ENCODE data around the gene RASAL3. TPM values are rescaled to one million over a fixed set of nuclear protein-coding genes. Genes with fewer than 3 reads are reported as not detected.

RASAL3 gene
- total RNA-seq, 1 experiment from 2014 or later, result 0.10 TPM

GRCh38 chr19:15447057-15447456, 17.3 kb downstream of the RASAL3 start:
- in situ Hi-C loops (cut with HindIII; ENCODE audit: low pct_unique_long_range_greater_than_20kb, low sequenced_read_pairs), result no loop called here
- no peaks in the 10 kb centered on the region; the same call in 1 of the 2 replicates for H3K4me1 ChIP-seq (ENCODE audit: control insufficient read depth, insufficient read depth, low read length)
- ATAC-seq (no peak), DNase-seq (ENCODE audit: low read depth, low spot score) (no peak)
- ChIA-PET CTCF (no interaction called here), POLR2A (no interaction called here)
- no peak overlapping the region for H3K4me3 ChIP-seq (ENCODE audit: low read depth in 2 of 2, low read length in 2 of 2)
- H3K27me3 ChIP-seq (ENCODE audit: control insufficient read depth, insufficient read depth, low read length), result no peaks in the 10 kb centered on the region
- no TSS peak for BruUV-seq (replicated peaks)
- H3K9me3 ChIP-seq (ENCODE audit: control insufficient read depth, insufficient read depth, low read depth, low read length), result no peaks in the 10 kb centered on the region
- intact Hi-C loops (cut with micrococcal nuclease; ENCODE audit: unreplicated experiment), result no loop called here
- H3K36me3 ChIP-seq (ENCODE audit: control insufficient read depth, insufficient read depth, low read length), result no peaks in the 10 kb centered on the region
- no peak for TF ChIP-seq TCF7L2 (IDR thresholded peaks at IDR 0.05; ENCODE audit: low read depth, low read length)
- no peak for TF ChIP-seq CTCF (IDR thresholded peaks at IDR 0.05)
- TF ChIP-seq POLR2AphosphoS5 (IDR thresholded peaks at IDR 0.05; ENCODE audit: low read depth, low read length), result no peak
- TF ChIP-seq REST (IDR thresholded peaks at IDR 0.05; ENCODE audit: insufficient read depth in 1 of 2, low read depth in 2 of 2, low read length in 1 of 2), result no peak
- TF ChIP-seq SIN3A (IDR thresholded peaks at IDR 0.05; ENCODE audit: borderline replicate concordance, insufficient read depth, low read depth, low read length), result no peak
- no peak overlapping the region for H3K27ac ChIP-seq (ENCODE audit: low read length)

GRCh38 chr19:15445807-15446376, 18.5 kb downstream of the RASAL3 start:
- Histone ChIP-seq H3K4me1 (ENCODE audit: control insufficient read depth, insufficient read depth, low read length) (no peaks in the 10 kb centered on the region; the same call in 1 of the 2 replicates), H3K9me3 (ENCODE audit: control insufficient read depth, insufficient read depth, low read depth, low read length) (no peaks in the 10 kb centered on the region), H3K4me3 (ENCODE audit: low read depth in 2 of 2, low read length in 2 of 2) (no peak overlapping the region), H3K27ac (ENCODE audit: low read length) (no peak overlapping the region), H3K27me3 (ENCODE audit: control insufficient read depth, insufficient read depth, low read length) (no peaks in the 10 kb centered on the region), H3K36me3 (ENCODE audit: control insufficient read depth, insufficient read depth, low read length) (no peaks in the 10 kb centered on the region)
- no TSS peak for BruUV-seq (replicated peaks)
- in situ Hi-C loops (cut with HindIII; ENCODE audit: low pct_unique_long_range_greater_than_20kb, low sequenced_read_pairs), result no loop called here
- ChIA-PET POLR2A (no interaction called here), CTCF (no interaction called here)
- no peak for DNase-seq (ENCODE audit: low read depth, low spot score)
- intact Hi-C loops (cut with micrococcal nuclease; ENCODE audit: unreplicated experiment), result no loop called here
- no peak for TF ChIP-seq TCF7L2 (IDR thresholded peaks at IDR 0.05; ENCODE audit: low read depth, low read length)
- TF ChIP-seq REST (IDR thresholded peaks at IDR 0.05; ENCODE audit: insufficient read depth in 1 of 2, low read depth in 2 of 2, low read length in 1 of 2), result no peak
- TF ChIP-seq CTCF (IDR thresholded peaks at IDR 0.05), result no peak
- no peak for TF ChIP-seq POLR2AphosphoS5 (IDR thresholded peaks at IDR 0.05; ENCODE audit: low read depth, low read length)
- no peak for TF ChIP-seq SIN3A (IDR thresholded peaks at IDR 0.05; ENCODE audit: borderline replicate concordance, insufficient read depth, low read depth, low read length)
- no peak for ATAC-seq

Data from Panc1 (cell line).